Smooth muscle cell (in vitro differentiated cells): Measurements from ENCODE around the gene ENTPD5. TPM values are rescaled to one million over a fixed set of nuclear protein-coding genes. Genes with fewer than 3 reads are reported as not detected.

Experiments used
- DNase-seq: peaks from one replicate; lab custom pipeline; 2025; ENCODE audit not compliant: unreplicated experiment; lab: John Stamatoyannopoulos, UW
- H2AFZ ChIP-seq: fragments of 200-600 bp; sonication (generic); 2 replicates; pipeline ENCODE4 v1.6.0; 2016; ENCODE audit warnings: antibody characterized with exemption, low read depth, mild to moderate bottlenecking
- H3F3A ChIP-seq: fragments of 200-600 bp; sonication (generic); 2 replicates; pipeline ENCODE4 v1.6.0; 2017; ENCODE audit warnings: antibody characterized with exemption, low read depth
- H3K27ac ChIP-seq: fragments of 200-600 bp; sonication (generic); 2 replicates; pipeline ENCODE4 v1.5.1; 2016; ENCODE audit warnings: low read depth, mild to moderate bottlenecking
- H3K27me3 ChIP-seq: fragments of 200-600 bp; sonication (generic); 2 replicates; pipeline ENCODE4 v1.6.1; 2016; ENCODE audit warnings: low read depth, mild to moderate bottlenecking
- H3K36me3 ChIP-seq: fragments of 200-600 bp; sonication (generic); 2 replicates; pipeline ENCODE4 v1.5.1; 2016; ENCODE audit warnings: low read depth
- H3K4me1 ChIP-seq: fragments of 200-600 bp; sonication (generic); 2 replicates; pipeline ENCODE4 v1.5.1; 2016; ENCODE audit warnings: low read depth
- H3K4me2 ChIP-seq: fragments of 200-600 bp; sonication (generic); 2 replicates; pipeline ENCODE4 v1.6.0; 2016; ENCODE audit warnings: mild to moderate bottlenecking
- H3K4me3 ChIP-seq: fragments of 200-600 bp; sonication (generic); 2 replicates; pipeline ENCODE4 v1.5.1; 2016; ENCODE audit warnings: mild to moderate bottlenecking
- H3K79me2 ChIP-seq: fragments of 200-600 bp; sonication (generic); 2 replicates; pipeline ENCODE4 v1.6.0; 2016; ENCODE audit warnings: low read depth, mild to moderate bottlenecking
- H3K9ac ChIP-seq: fragments of 200-600 bp; sonication (generic); 2 replicates; pipeline ENCODE4 v1.6.0; 2016; ENCODE audit warnings: low read depth
- H3K9me3 ChIP-seq: fragments of 200-600 bp; sonication (generic); replicated peaks from 2 replicates; pipeline ENCODE4 v1.5.1; 2016; ENCODE audit warnings: low read depth
- H4K20me1 ChIP-seq: fragments of 200-600 bp; sonication (generic); 2 replicates; pipeline ENCODE4 v1.6.0; 2016; ENCODE audit warnings: low read depth
- WGBS: methylation state at CpG from one replicate; pipeline ENCODE4 v1.1.7; 2016; ENCODE audit warnings: low lambda C conversion rate; 5-methylcytosine and 5-hydroxymethylcytosine counted together
- polyA plus RNA-seq: library from polyadenylated mRNA; unstranded; fragments of >200 nt; fragmentation: Nextera tagmentation; extraction: Ambion mirVana; gene quantifications from 2 replicates; pipeline ENCODE4 v1.2.1, GENCODE V29; 2016
- total RNA-seq: library from RNA; depleted of rRNA; stranded (reverse); fragments of >200 nt; gene quantifications from 2 replicates; pipeline ENCODE4 v1.2.3, GENCODE V29; 2014
- TF ChIP-seq, protein P1 (sequence below): fragments of 200-600 bp; sonication (generic); IDR thresholded peaks from 2 replicates; pipeline ENCODE4 v1.5.1; 2017; ENCODE audit warnings: borderline replicate concordance, mild to moderate bottlenecking, antibody characterized with exemption; ENCODE audit not compliant: insufficient read depth, poor library complexity, severe bottlenecking

The ENTPD5 gene
- total and polyA plus RNA-seq, 2 experiments from 2014 or later, result 9.1 to 9.8 TPM

- H3K9ac ChIP-seq, result no peak overlapping the region
- no peaks in the 10 kb centered on the region for H3K79me2 ChIP-seq
- H3K4me1 ChIP-seq, result no peaks in the 10 kb centered on the region
- no peaks in the 10 kb centered on the region for H3K36me3 ChIP-seq
- no peaks in the 10 kb centered on the region for H3K27me3 ChIP-seq
- H3K4me3 ChIP-seq, result no peak overlapping the region
- no peaks in the 10 kb centered on the region for H3K9me3 ChIP-seq
- no peaks in the 10 kb centered on the region for H4K20me1 ChIP-seq
- H2AFZ ChIP-seq, result no peak overlapping the region
- 100% methylated on average over 4 of the region's 4 CpGs for WGBS
- H3K27ac ChIP-seq, result no peak overlapping the region
- H3K4me2 ChIP-seq, result no peak overlapping the region
- TF ChIP-seq, protein P1, sequence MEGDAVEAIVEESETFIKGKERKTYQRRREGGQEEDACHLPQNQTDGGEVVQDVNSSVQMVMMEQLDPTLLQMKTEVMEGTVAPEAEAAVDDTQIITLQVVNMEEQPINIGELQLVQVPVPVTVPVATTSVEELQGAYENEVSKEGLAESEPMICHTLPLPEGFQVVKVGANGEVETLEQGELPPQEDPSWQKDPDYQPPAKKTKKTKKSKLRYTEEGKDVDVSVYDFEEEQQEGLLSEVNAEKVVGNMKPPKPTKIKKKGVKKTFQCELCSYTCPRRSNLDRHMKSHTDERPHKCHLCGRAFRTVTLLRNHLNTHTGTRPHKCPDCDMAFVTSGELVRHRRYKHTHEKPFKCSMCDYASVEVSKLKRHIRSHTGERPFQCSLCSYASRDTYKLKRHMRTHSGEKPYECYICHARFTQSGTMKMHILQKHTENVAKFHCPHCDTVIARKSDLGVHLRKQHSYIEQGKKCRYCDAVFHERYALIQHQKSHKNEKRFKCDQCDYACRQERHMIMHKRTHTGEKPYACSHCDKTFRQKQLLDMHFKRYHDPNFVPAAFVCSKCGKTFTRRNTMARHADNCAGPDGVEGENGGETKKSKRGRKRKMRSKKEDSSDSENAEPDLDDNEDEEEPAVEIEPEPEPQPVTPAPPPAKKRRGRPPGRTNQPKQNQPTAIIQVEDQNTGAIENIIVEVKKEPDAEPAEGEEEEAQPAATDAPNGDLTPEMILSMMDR, result no peak
- no peak for DNase-seq
- no peaks in the 10 kb centered on the region for H3F3A ChIP-seq
These were observed 26.4 kb upstream of the ENTPD5 start for GRCh38 chr14:74045522-74045921.

- no peak overlapping the region for H3K4me3 ChIP-seq
- no peaks in the 10 kb centered on the region for H3K27me3 ChIP-seq
- TF ChIP-seq, protein P1, result no peak
- H4K20me1 ChIP-seq, result no peaks in the 10 kb centered on the region
- H3K9me3 ChIP-seq, result no peaks in the 10 kb centered on the region
- H3K4me1 ChIP-seq, result no peaks in the 10 kb centered on the region
- DNase-seq, result no peak
- H3K27ac ChIP-seq, result no peak overlapping the region
- no peaks in the 10 kb centered on the region for H3K36me3 ChIP-seq
- no peak overlapping the region for H2AFZ ChIP-seq
- no peak overlapping the region for H3K9ac ChIP-seq
- H3K4me2 ChIP-seq, result no peak overlapping the region
- H3F3A ChIP-seq, result no peaks in the 10 kb centered on the region
- 47% methylated on average over 2 of the region's 2 CpGs for WGBS
- H3K79me2 ChIP-seq, result no peaks in the 10 kb centered on the region
These were observed 23.2 kb upstream of the ENTPD5 start for GRCh38 chr14:74042296-74042695.

GRCh38 chr14:74038020-74038859 lies 19.2 kb upstream of the ENTPD5 start:
- no peaks in the 10 kb centered on the region for H3K4me1 ChIP-seq
- H2AFZ ChIP-seq, result no peak overlapping the region
- H3K9ac ChIP-seq, result no peak overlapping the region
- no peak overlapping the region for H3K27ac ChIP-seq
- no peaks in the 10 kb centered on the region for H3K36me3 ChIP-seq
- TF ChIP-seq, protein P1, result peak; percentile 72
- no peak overlapping the region for H3K4me2 ChIP-seq
- DNase-seq, result no peak
- no peaks in the 10 kb centered on the region for H3K27me3 ChIP-seq
- WGBS, result 80% methylated on average over 3 of the region's 3 CpGs
- no peaks in the 10 kb centered on the region for H3K79me2 ChIP-seq
- no peaks in the 10 kb centered on the region for H3K9me3 ChIP-seq
- H4K20me1 ChIP-seq, result no peaks in the 10 kb centered on the region
- no peak overlapping the region for H3K4me3 ChIP-seq
- H3F3A ChIP-seq, result no peaks in the 10 kb centered on the region

DNA sequence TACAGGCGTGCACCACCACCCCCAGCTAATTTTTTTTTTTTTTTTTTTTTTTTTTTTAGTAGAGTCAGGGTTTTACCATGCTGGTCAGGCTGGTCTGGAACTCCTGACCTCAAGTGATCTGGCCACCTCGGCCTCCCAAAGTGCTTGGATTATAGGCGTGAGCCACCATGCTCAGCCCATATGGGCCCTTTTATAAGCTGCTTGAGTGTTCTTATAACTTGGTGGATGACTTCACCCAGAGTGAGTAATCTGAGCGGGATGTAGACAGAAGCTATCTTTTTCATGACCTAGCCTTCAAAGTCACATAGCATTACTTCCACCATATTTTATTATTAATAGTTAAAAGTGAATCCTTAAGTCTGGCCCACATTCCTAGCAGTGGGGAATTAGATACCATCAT lies 16.5 kb upstream of the ENTPD5 start:
- Histone ChIP-seq H3K9me3 (no peaks in the 10 kb centered on the region), H3K9ac (no peak overlapping the region), H2AFZ (no peak overlapping the region), H3K79me2 (no peaks in the 10 kb centered on the region), H3K4me1 (no peaks in the 10 kb centered on the region), H3K4me3 (no peak overlapping the region), H3K4me2 (no peak overlapping the region), H3K27me3 (no peaks in the 10 kb centered on the region), H3F3A (no peaks in the 10 kb centered on the region), H3K36me3 (no peaks in the 10 kb centered on the region), H3K27ac (no peak overlapping the region), H4K20me1 (no peaks in the 10 kb centered on the region)
- WGBS, result 70% methylated on average over 4 of the region's 4 CpGs
- DNase-seq, result no peak
- TF ChIP-seq, protein P1, result no peak
